DND-41 (cell line): ENCODE measurements around the gene NFIA.

Experiments used
- ATAC-seq: fragments of 200-7000 bp; cut with Tn5 transposase; 3 replicates; pipeline ENCODE4 v1.9.1; 2021; ENCODE audit warnings: low read depth; ENCODE audit not compliant: insufficient read depth
- DNase-seq: peaks from one replicate; pipeline ENCODE4 v3.0.0-alpha.2; 2020
- H2AFZ ChIP-seq: 2 replicates; pipeline ENCODE4 v1.6.0; 2012; ENCODE audit warnings: low read depth, low read length
- H3K27ac ChIP-seq: 2 replicates; pipeline ENCODE4 v1.5.1; 2012; ENCODE audit warnings: low read length, inconsistent platforms
- H3K27me3 ChIP-seq: fragments of 200-600 bp; sonication (generic); 2 replicates; pipeline ENCODE4 v1.6.0; 2012; ENCODE audit warnings: low read length, mild to moderate bottlenecking, inconsistent platforms; ENCODE audit not compliant: insufficient read depth, poor library complexity
- H3K36me3 ChIP-seq: 2 replicates; pipeline ENCODE4 v1.5.1; 2012; ENCODE audit warnings: low read length, inconsistent platforms; ENCODE audit not compliant: insufficient read depth
- H3K4me1 ChIP-seq: 2 replicates; pipeline ENCODE4 v1.5.1; 2012; ENCODE audit warnings: mild to moderate bottlenecking, low read length; ENCODE audit not compliant: insufficient read depth
- H3K4me2 ChIP-seq: 2 replicates; pipeline ENCODE4 v1.6.0; 2012; ENCODE audit warnings: mild to moderate bottlenecking, moderate library complexity, low read length, inconsistent platforms; ENCODE audit not compliant: insufficient read depth
- H3K4me3 ChIP-seq, 2 experiments: fragments of 200-600 bp in 1 of 2; shearing (Covaris generic) in 1 of 2; 2 replicates each; pipeline ENCODE4 v1.5.1; 2012 to 2016; ENCODE audit warnings: inconsistent platforms in 2 of 2, low read length in 2 of 2, mild to moderate bottlenecking in 2 of 2, low read depth in 1 of 2, moderate library complexity in 1 of 2
- H3K79me2 ChIP-seq: 2 replicates; pipeline ENCODE4 v1.6.0; 2012; ENCODE audit warnings: low read length, inconsistent platforms; ENCODE audit not compliant: insufficient read depth
- H3K9ac ChIP-seq: 2 replicates; pipeline ENCODE4 v1.6.0; 2012; ENCODE audit warnings: low read depth, mild to moderate bottlenecking, inconsistent platforms, low read length, moderate library complexity
- H3K9me3 ChIP-seq: 2 replicates; pipeline ENCODE4 v1.5.1; 2012; ENCODE audit warnings: low read length, moderate library complexity, mild to moderate bottlenecking, inconsistent platforms; ENCODE audit not compliant: insufficient read depth, severe bottlenecking
- H4K20me1 ChIP-seq: 2 replicates; pipeline ENCODE4 v1.6.0; 2012; ENCODE audit warnings: low read length; ENCODE audit not compliant: insufficient read depth
- CTCF ChIP-seq: IDR thresholded peaks from 2 replicates; pipeline ENCODE4 v1.5.1; 2012; ENCODE audit warnings: borderline replicate concordance, low read length, moderate library complexity, mild to moderate bottlenecking; ENCODE audit not compliant: poor library complexity, severe bottlenecking; ENCODE audit errors: extremely low read depth
- EZH2 ChIP-seq: IDR thresholded peaks from 3 replicates; pipeline ENCODE4 v1.6.1; 2012; ENCODE audit warnings: borderline replicate concordance, low read depth, mild to moderate bottlenecking, moderate library complexity, low read length, inconsistent platforms; ENCODE audit not compliant: severe bottlenecking

NFIA gene

GRCh38 chr1:61403679-61404596, 321.6 kb downstream of the NFIA start:
- ATAC-seq, result no peak
- no peak overlapping the region for H3K4me3 ChIP-seq
- no peaks in the 10 kb centered on the region for H3K79me2 ChIP-seq
- DNase-seq, result no peak
- H3K27ac ChIP-seq, result no peak overlapping the region
- no peak overlapping the region for H3K9ac ChIP-seq
- no peaks in the 10 kb centered on the region for H3K4me1 ChIP-seq
- H3K9me3 ChIP-seq, result no peaks in the 10 kb centered on the region
- no peak for TF ChIP-seq EZH2
- no peak for TF ChIP-seq CTCF
- H3K27me3 ChIP-seq, result no peaks in the 10 kb centered on the region
- H2AFZ ChIP-seq, result no peak overlapping the region
- H4K20me1 ChIP-seq, result no peaks in the 10 kb centered on the region
- no peak overlapping the region for H3K4me2 ChIP-seq
- H3K36me3 ChIP-seq, result no peaks in the 10 kb centered on the region

- no peak overlapping the region for H3K9ac ChIP-seq
- H3K36me3 ChIP-seq, result no peaks in the 10 kb centered on the region
- no peaks in the 10 kb centered on the region for H3K4me1 ChIP-seq
- no peaks in the 10 kb centered on the region for H3K79me2 ChIP-seq
- TF ChIP-seq CTCF (no peak), EZH2 (no peak)
- no peaks in the 10 kb centered on the region for H3K9me3 ChIP-seq
- ATAC-seq, result no peak
- no peak for DNase-seq
- H3K4me2 ChIP-seq, result no peak overlapping the region
- H2AFZ ChIP-seq, result no peak overlapping the region
- H3K4me3 ChIP-seq, result no peak overlapping the region
- H3K27me3 ChIP-seq, result no peaks in the 10 kb centered on the region
- no peak overlapping the region for H3K27ac ChIP-seq
- no peaks in the 10 kb centered on the region for H4K20me1 ChIP-seq
These were observed 322.4 kb downstream of the NFIA start for GRCh38 chr1:61404597-61405376.

GRCh38 chr1:61406467-61406866, 324.1 kb downstream of the NFIA start:
- H3K4me2 ChIP-seq, result no peak overlapping the region
- no peak overlapping the region for H3K4me3 ChIP-seq
- no peaks in the 10 kb centered on the region for H3K4me1 ChIP-seq
- no peak for TF ChIP-seq CTCF
- no peak for TF ChIP-seq EZH2
- no peak overlapping the region for H2AFZ ChIP-seq
- no peaks in the 10 kb centered on the region for H3K9me3 ChIP-seq
- no peak for DNase-seq
- H3K79me2 ChIP-seq, result no peaks in the 10 kb centered on the region
- no peak for ATAC-seq
- H3K36me3 ChIP-seq, result no peaks in the 10 kb centered on the region
- no peaks in the 10 kb centered on the region for H4K20me1 ChIP-seq
- no peak overlapping the region for H3K27ac ChIP-seq
- H3K9ac ChIP-seq, result no peak overlapping the region
- H3K27me3 ChIP-seq, result no peaks in the 10 kb centered on the region
